Stimulated activated CD8-positive, alpha-beta memory T cell treated with anti-CD3 and anti-CD28 coated beads, Interleukin-4, amount 100 ng/mL, for 48 hours (primary cell): ENCODE data around the gene SMIM41.
A peak's percentile ranks its signal among the peaks of the same experiment; 100 is the strongest.

Experiments
- DNase-seq: peaks from one replicate; pipeline ENCODE4 v3.0.0-alpha.2; 2020

SMIM41 gene

GRCh38 chr12:52079576-52080402, at the start of gene SMIM41:
Gene SMIM41, plus strand, starts transcription at chr12:52079704. Its CDS starts 76 bp downstream, at chr12:52079780.
- DNase-seq = no peak

- DNase-seq = no peak
Measured at GRCh38 chr12:52032446-52032803, 47.1 kb upstream of the SMIM41 start.

DNA sequence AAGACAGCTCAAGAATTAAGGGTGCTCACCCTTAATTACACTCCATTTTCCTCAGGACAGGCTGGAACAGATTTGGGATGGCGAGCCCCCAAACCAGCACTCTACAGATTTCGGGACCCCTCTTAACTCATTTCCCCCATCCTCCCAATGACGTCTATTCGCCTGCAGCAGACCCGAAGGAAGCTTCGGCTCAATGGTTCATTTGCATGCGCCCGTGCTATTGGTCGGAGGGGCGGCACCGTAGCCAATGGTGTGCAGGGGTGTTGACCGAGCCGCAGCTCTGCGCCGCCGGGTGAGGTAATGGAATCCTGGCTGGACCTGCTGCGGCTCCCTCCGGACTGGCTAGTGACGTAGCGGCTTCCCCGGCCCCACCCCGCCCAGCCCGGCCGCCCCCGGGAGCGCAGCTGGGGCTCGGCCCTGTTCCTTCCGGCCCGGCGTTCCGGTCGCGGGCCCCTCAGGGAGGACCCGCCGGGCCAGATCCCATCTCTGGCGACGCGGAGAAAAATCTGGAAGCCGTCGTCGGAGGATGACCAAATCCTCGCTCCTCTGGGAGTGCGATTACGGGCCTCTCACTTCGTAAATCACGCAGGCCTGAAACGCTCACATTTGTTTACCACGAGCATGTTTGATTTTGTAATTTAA, 46.6 kb upstream of the SMIM41 start:
- peak; percentile 94 for DNase-seq

GRCh38 chr12:52033446-52034140, 45.9 kb upstream of the SMIM41 start:
- DNase-seq = no peak

- no peak for DNase-seq
Measured at GRCh38 chr12:52035190-52035589, 44.3 kb upstream of the SMIM41 start.

DNA sequence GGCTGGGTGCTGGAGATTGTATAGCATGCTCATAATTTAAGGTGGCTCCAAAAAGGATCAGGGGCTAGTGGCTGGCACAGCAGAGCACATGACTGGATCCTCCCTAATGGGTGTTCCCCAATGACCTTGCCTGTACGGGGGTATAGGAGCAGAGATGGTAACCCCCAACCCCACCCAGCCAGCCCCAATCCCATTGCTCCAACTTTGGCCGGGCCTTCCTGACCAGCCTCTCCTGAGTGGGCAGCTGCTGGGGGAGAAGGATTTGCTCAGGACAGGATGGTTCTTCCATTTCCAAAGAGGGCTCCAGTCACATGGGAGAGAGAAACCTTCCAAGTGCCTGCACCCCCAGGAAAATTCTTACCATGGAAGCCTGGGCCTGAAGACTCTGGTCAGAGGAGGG, 43.6 kb upstream of the SMIM41 start:
- no peak for DNase-seq

GRCh38 chr12:52036587-52037171, 42.8 kb upstream of the SMIM41 start:
- peak; percentile 85 for DNase-seq

DNA sequence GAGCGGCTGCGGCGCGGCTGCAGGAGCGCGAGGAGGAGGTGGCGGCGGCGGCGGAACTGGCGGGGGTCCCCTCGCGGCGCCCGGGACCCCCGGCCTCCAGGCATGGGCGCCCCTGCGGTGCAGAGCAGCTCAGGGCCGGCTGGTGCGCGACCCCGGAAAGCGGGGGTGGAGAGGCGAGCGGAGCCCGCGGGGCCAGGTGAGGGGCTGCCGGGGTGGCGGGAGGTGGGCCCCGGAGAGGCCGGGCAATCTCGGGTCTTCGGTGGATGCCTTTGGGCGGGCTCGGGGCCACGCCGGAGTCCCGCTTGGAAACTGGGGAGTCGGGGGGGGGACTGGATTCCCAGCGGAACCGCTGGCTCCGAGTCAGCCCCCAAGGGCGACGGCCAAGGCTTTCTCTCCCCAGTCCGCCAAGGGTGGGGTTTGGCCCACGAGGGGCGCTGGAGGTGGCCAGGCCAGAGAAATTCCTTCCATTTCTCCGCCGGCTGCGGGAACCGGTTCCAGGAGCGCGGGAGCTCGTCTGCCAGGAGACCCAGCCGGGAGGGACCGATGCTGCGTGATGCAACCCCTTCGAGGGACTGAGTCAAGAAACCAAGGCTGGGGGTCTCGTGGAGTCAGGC, 42.1 kb upstream of the SMIM41 start:
- DNase-seq = peak; percentile 45

- no peak for DNase-seq
Measured at GRCh38 chr12:52038447-52038846, 41.1 kb upstream of the SMIM41 start.

DNA sequence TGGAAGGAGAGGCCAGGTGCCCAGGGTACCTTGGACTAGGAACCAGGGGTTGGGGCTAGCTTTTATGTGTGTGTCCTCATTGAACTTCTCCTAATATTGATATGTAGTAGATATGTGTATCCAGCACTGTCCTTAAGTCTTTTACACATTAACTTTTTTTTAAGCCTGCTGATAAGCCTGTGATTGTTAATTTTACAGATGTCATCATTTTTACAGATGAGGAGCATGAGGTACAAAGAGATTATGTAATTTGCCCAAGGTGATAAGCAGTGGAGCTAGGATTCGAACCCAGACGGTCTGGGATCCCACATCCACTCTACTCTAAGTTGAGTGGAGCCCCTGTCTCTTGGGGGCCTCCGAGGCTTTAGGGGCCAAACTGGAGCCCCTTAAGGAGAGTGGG, 38.5 kb upstream of the SMIM41 start:
- no peak for DNase-seq

DNA sequence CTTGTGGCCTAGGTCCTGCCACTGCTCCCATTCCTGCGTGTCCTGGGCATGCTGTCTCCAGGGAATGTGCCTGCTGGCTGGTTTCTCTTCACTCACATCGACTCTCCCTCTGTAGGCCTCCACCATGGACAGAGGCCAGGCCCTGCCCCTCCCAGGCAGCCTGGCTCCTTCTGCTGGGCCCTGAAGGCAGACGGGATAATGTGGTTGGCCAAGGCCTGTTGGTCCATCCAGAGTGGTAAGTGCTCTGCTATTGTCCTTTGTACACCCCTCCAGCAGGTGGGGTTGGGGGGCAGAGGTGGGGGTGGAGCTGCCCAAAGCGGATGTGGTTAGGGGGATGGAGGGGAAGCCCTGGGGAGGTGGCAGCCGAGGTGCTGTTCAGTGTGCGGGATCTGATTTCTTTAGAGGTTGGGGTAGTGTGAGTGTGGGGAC, 37.8 kb upstream of the SMIM41 start:
- peak; percentile 58 for DNase-seq

GRCh38 chr12:52042706-52043385, 36.7 kb upstream of the SMIM41 start:
- DNase-seq = no peak

GRCh38 chr12:52043386-52044212, 35.9 kb upstream of the SMIM41 start:
- no peak for DNase-seq

GRCh38 chr12:52044292-52044983, 35.1 kb upstream of the SMIM41 start:
- DNase-seq = no peak

GRCh38 chr12:52045794-52046199, 33.7 kb upstream of the SMIM41 start:
- no peak for DNase-seq

GRCh38 chr12:52046859-52047258, 32.6 kb upstream of the SMIM41 start:
- no peak for DNase-seq

GRCh38 chr12:52049286-52049685, 30.2 kb upstream of the SMIM41 start:
- DNase-seq = no peak

GRCh38 chr12:52049688-52050087, 29.8 kb upstream of the SMIM41 start:
- DNase-seq = no peak

DNA sequence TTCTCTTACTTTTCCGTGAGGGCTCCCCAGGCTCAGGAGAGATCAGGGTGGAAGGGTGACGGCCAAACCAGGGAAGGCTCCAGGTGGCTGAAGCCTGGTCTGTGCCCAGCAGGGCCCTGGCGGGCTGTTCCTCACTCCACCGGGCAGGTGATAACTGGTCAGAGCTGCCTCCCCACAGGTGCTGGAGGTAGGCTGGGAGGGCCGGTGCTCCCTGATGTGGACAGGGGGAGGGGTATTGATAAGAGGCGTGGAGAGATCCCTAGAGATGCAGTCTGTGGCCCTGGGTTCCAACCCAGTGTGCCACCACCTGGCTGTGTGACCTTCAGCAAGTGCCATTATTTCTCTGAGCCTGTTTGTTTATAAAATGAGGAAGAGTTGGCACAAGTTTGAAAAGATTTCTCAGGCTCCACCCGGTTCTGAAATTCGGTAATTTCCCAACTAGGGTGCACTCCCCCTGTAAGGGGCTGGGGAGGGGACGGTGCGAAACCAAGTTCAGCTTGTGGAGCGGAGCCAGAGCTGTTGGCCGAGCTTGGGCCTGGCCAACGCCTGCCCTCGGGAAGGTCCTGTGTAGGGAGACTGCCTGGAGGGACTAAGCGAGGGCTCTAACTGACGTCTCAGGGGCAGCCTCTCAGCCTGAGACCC, 29.3 kb upstream of the SMIM41 start:
- DNase-seq = no peak
